G401.6 (cell line): ENCODE measurements around the gene DBT.

ENCODE experiments used
- FAIRE-seq: peaks from 2 replicates; lab custom pipeline; 2012; peaks lifted over from hg19 to GRCh38; lab: Jason Lieb, UNC

The DBT gene

DNA sequence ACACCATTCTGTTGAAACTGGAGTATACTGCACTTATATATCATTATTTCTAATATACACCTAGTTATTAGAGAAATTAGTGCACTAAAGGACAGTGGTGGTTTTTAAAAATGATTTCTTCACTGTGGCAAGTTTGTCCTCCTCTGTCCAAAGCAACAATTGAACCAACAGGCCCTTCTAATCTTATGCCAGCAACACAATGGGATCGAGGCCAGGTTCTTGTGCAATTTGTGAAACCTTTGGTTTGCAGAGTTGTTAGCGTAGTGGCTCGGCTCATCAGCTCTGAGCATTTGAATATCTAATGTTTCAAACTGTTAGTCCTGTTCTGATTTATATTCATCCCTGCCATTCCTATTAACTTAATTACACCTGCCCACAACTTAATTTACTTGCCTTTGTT lies 61.7 kb downstream of the DBT start:
- FAIRE-seq, result no peak

DNA sequence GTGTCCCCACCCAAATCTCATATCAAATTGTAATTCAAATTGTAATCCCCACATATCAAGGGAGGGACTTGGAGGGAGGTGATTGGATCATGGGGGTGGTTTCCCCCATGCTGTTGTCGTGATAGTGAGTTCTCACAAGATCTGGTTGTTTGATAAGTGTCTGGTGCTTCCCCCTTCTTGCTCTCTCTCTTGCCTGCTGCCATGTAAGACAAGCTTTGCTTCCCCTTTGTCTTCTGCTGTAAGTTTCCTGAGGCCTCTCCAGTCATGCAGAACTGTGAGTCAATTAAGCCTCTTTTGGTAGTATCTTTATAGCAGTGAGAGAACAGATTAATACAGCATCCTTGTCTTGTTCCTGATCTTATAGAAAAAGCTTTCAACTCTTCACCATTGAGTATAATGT lies 65.1 kb downstream of the DBT start:
- no peak for FAIRE-seq

DNA sequence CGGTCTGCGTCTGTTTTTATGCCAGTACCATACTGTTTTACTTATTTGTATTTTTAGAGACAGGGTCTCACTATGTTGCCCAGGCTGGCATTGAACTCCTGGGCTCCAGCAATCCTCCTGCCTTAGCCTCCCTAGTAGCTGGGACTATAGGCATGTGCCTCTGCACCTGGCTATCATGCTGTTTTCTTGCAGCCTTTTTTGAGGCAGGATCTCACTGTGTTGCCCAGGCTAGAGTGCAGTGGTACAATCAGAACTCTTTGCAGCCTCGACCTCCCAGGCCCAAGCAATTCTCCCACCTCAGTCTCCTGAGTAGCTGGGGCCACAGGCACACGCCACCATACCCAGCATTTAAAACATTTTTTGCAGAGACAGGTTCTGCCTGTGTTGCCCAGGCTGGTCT lies 66.3 kb downstream of the DBT start:
- FAIRE-seq, result no peak

DNA sequence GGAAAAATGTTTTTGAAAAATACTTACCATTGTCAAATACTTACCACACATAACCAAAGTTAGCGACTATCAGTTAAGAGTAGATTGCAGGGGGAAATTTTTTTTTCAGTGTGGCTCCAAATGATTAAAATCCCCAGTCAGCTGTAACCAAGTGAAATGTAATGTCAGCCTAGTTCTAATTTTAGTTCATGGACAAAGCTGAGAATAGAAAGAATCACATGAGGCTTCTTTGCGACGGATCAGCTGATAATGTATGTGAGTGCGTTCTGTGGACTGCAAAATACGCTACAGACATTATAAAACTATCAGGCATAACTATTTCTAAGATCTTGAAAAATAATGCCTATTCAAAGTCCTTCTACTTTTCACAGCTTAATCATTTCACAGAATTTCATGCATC lies 71.5 kb downstream of the DBT start, which contains the start of gene LRRC39:
TSS of gene LRRC39 (minus strand) at position 166 of the 400 bp plus-strand sequence. CDS start 9,740 bp downstream, outside the sequence.
- no peak for FAIRE-seq

DNA sequence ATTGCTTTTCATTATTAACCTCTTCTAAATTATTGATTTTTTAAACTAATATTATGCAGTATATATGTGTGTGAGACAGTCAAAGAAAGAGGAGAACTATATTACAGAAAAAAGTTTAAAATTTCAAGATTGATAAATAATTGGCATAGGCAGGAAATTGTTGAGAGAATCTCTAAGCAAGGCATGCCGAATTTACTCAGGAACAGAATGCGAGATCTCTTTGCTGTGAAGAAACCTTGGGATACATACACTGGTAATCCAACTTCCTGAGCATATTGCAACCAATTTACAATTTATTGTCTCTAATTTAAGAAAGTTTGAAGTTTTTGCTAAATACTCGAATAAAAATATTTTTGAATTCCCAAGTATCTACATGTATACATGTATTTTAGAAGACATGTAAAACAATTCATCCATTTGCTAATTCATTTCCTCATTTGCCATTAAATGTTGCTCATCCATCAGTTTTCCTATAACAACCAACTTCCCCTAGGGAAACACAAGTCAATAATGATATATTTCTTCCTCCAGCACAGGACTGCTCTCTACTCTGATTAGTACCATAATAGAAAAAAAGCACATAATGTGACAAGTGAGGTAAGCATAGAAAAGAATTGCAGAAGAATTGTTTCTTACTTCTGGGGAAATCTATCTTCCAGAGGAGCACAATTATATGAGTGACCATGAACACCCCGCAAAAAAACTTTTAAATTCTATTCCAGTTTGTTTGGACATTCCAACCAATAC lies 72.2 kb downstream of the DBT start:
- no peak for FAIRE-seq

DNA sequence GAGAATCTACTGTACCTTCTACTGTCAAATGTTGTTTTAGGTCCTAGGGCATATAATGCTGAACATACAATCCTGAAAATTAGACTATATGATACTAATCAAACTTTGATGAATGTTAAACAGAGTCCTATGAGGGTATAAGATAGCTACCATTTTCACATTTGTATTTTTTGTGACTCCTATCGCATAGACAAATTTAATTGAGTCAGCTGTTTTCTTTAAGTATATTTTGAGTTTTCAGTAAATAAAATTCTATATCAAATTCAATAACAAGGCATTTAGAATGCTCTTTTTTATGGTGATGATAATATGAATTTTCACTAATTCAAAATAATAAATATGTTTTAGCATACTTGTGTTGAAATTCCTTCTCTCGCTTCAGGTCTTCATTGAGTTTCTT lies 81.6 kb downstream of the DBT start:
- peak; percentile 27 for FAIRE-seq

- FAIRE-seq, result no peak
Measured at GRCh38 chr1:100164702-100165101, 84.9 kb downstream of the DBT start.

- FAIRE-seq, result no peak
Measured at GRCh38 chr1:100164216-100164615, 85.4 kb downstream of the DBT start.

GRCh38 chr1:100162881-100163280 lies 86.8 kb downstream of the DBT start:
- peak; percentile 23 for FAIRE-seq

DNA sequence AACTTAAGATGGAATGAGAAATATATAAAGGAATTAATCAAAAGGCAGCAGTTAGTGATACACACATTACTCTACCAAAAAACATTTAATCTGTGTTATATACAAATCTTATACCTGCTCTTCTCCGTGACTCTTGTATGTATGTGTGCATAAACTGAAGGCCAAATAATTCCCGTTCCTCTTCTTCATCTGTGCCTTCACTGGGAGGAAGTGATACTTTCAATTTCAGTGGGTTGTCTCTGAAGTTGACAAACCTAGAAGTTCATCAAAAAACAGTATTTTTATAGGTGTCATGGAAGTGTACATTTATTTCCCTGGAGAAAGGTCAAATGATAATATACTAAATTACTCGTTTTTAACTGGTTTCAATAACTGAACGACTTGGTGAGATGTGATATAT lies 97.4 kb downstream of the DBT start:
- no peak for FAIRE-seq

- no peak for FAIRE-seq
Measured at GRCh38 chr1:100151679-100152078, 98.0 kb downstream of the DBT start.

GRCh38 chr1:100147875-100148274 lies 101.8 kb downstream of the DBT start:
- no peak for FAIRE-seq

DNA sequence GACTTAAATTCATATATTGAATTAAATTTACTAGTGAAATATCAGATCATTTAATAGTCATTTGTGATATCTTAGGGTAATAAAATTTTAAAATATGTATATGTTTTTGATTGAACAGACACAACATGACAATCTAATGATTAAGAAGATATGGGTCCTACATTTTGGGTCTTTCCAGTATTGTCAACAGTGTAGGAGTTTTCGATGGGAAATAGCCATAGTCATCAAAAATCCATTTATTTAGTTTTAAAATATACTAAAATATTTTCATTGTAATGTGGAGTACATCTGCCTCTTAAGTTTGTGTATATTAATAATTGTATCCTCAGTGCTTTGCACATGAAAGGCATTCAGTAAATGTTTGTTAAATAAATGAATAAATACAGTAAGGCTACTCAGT lies 102.7 kb downstream of the DBT start:
- no peak for FAIRE-seq

GRCh38 chr1:100145116-100145515 lies 104.5 kb downstream of the DBT start:
- no peak for FAIRE-seq

DNA sequence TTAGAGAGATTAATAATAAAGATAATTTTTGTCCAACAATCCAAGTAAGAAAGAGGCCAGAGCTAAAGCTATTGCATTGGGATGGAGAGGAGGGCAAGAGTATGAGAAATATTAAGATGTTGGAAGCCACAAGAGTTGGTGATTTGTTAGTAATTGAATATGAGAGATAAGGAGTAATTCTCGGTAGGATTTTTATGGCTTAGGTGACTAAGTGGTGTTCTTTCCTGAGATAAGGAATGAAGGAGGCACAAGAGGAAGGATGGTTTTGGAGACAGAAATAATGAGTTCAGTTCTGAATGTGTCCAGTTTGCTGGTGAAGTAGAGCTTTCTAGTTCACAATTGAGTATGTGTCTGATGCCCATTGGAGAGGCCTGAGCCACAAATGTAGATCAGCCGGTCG lies 107.3 kb downstream of the DBT start:
- FAIRE-seq, result no peak

DNA sequence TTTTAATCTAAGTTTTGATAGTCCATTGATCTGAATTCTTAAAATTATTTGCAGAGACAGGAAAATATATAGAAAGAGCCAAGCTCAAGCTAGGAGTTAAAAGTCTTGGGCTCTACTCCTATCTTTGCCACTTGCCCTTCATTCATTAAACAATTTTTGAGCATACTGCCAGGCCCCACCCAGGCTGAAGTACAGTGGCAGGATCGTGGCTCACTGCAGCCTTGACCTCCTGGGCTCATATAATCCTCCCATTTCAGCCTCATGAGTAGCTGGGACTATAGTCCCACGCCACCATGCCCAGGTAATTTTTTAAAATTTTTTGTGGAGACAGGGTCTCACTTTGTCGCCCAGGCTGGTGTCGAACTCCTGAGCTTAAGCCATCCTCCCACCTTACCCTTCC lies 108.4 kb downstream of the DBT start:
- FAIRE-seq, result no peak

DNA sequence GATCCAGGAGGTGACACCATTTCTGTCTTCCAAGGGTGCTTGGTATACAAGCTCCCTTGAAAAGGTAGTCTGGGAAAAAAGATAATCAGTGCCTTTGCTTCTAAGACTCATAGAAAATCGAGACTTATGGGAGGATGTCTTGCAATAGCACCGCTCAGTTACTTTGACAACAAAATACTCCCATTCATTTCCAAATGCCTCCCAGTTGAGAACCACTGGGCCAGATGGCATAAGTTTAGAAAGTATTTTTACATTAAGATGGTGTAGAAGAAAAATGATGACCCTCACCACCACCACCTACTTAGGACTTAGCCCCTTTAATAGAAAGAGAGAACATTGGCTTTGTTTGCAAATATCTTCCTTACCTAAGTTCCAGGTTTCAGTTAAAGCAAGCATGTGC lies 112.0 kb downstream of the DBT start:
- FAIRE-seq, result no peak
